H54 (cell line): ENCODE data around the gene ALK.

Source experiments
- DNase-seq: peaks from one replicate; pipeline ENCODE4 v3.0.0; 2011; ENCODE audit warnings: low spot score, mixed read lengths; ENCODE audit not compliant: insufficient read length
- FAIRE-seq: peaks from 3 replicates; lab custom pipeline; 2011; peaks lifted over from hg19 to GRCh38; lab: Jason Lieb, UNC
- POLR2A ChIP-seq: IDR thresholded peaks from 2 replicates; pipeline ENCODE4 v1.6.1; 2011; ENCODE audit warnings: low read depth, mild to moderate bottlenecking, low read length

ALK gene

DNA sequence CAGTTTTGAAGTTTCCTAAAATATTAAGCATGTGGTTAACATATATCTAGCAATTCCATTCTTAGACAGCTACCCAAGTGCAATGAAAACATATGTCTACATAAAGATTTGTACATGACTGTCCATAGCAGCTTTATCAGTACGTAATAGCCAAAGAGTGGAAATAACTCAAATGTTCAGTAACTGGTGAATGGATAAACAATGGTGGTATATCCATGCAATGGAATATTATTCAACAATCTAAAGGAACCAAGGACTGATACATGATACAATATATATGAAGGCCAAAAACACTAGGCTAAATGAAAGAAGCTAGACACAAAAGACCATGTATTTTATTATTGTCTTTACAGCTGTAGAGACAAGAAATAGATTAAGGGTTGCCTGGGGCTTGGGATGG, 361.4 kb downstream of the ALK start:
- no peak for DNase-seq
- FAIRE-seq = no peak
- TF ChIP-seq POLR2A = no peak

GRCh38 chr2:29559578-29559977, 361.8 kb downstream of the ALK start:
- no peak for TF ChIP-seq POLR2A
- FAIRE-seq (no peak), DNase-seq (no peak)

DNA sequence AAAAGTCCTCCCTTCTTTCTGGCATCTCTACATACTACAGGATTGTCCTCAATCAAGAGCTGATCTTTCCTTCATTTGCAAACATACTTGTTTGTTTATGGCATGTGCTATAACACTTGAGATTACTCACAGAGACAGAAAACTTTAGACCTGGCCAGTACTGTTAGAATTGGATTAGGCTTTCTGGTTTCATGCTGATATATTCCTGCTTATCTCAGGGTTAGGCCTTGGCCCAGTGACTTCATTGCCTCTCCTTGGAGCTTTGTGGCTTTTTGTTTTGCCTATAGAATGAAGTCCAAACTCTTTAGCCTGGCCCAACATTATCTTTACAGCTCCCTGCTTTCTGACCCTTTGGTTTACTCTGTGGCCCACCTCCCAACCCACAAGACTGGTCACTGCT, 363.3 kb downstream of the ALK start:
- DNase-seq (no peak), FAIRE-seq (no peak)
- TF ChIP-seq POLR2A = no peak

DNA sequence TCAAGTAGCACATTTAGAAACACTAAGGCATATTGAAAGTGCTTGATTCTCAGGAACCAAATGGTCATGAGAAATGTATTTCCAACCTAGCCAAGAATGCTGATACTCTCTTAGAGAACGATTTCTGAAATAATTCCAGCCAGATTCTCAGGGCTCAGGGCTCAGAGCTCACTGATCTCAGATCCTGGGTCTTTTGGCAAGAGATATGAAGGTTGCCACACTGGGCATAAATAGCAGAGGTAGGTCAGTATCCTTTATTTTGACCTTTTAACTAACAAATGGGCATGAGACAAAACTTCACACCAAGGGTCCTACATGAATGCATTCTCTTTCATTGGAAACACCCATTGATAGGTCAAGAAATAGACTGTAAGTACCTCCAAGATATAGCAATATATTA, 364.1 kb downstream of the ALK start:
- TF ChIP-seq POLR2A = no peak
- FAIRE-seq = no peak
- no peak for DNase-seq

DNA sequence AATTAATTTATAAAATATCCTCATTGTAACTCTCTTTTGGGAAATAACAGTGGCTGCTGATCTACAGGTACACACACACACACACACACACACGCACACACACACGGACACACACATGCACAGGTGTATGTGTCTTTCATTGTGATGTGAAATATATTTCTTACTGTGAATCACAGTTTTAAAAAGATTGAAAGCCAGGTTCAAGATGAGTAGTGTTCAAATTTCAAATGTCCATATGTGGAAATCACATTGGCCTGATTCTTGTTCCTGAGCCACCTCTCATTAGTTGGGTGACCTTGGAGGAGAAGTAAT, 372.4 kb downstream of the ALK start:
- TF ChIP-seq POLR2A = no peak
- DNase-seq (no peak), FAIRE-seq (no peak)

DNA sequence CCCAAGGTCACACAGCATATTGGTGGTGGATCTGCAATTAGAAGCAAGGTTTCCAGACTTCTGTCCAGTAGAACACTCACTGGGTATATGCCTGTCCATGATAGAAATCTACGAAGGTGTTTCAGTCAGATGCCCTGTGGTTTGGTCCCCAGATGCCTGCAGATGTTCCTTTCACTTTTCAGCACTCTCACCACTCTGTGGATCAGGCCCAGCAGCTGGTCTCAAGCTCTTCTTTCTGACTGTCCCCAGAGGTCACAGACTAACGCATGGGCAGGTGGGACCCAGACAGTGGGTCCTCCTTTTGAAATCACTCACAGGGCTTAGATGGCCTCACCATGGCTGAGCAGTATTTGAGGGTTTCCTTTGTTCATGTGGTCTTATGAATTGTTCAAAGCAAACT, 376.5 kb downstream of the ALK start:
- DNase-seq (no peak), FAIRE-seq (no peak)
- no peak for TF ChIP-seq POLR2A

DNA sequence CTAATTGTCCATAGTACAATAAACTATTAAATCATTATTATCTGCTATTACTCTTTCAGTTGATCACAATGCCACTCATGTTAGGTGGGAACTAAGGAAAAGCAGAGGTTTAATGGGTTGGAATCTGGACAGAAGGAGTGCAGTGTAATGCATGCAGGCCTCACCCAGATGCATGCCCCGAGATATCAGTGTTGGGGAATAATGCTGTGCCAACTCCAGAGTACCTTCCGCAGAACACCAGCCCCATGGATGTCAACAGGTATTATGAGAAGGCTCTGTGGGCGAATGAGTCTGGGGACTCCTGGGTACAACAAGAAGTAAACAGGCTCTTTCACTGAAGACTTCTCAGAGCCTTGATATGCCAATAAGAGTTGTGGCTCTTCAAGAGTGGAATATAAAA, 377.4 kb downstream of the ALK start:
- FAIRE-seq (no peak), DNase-seq (no peak)
- TF ChIP-seq POLR2A = no peak

DNA sequence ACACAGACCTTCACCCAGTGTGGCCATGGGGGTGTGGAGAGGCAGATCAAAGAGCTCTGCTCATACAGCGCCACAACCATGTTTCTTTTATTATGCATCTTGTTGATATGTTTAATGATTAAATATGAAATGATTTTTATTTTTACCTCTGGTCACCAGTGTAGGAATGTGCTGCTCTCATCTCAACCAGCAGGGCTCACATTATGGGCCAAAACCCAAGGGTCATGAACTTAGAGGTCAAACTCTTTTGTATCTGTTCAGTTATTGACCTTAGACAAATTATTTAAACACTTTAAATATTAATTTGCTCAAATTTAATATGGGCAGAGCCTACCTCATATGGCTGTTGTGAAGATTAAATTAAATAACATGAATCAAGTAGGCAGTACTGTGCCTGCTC, 386.2 kb downstream of the ALK start:
- FAIRE-seq (no peak), DNase-seq (no peak)
- TF ChIP-seq POLR2A = no peak

GRCh38 chr2:29532436-29532835, 388.9 kb downstream of the ALK start:
- no peak for TF ChIP-seq POLR2A
- no peak for FAIRE-seq
- DNase-seq = no peak

- no peak for TF ChIP-seq POLR2A
- no peak for FAIRE-seq
- no peak for DNase-seq
Observed at GRCh38 chr2:29531626-29532025, 389.8 kb downstream of the ALK start.

DNA sequence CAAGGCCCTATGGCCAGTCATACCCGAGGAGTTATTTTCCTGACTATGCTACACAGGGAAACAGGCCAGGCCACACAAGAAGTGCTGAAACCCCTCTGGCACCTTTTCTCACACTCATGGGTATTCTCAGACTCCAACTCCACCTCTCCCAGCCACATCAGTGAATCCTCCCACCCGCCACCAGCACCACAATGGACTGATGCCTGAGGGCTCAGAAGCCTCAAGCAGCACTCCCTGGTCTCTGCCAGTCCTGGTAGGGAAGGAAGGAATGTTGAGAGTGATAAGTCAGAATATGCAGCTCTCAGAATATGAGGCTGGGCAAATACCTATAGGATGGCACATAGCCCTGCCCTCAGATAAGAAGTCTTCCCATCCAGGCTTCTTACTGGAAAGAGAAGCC, 391.1 kb downstream of the ALK start:
- DNase-seq (no peak), FAIRE-seq (no peak)
- no peak for TF ChIP-seq POLR2A

GRCh38 chr2:29528891-29529520, 392.4 kb downstream of the ALK start:
- FAIRE-seq (no peak), DNase-seq (no peak)
- TF ChIP-seq POLR2A = no peak

- DNase-seq (no peak), FAIRE-seq (no peak)
- TF ChIP-seq POLR2A = no peak
Observed at GRCh38 chr2:29528371-29528770, 393.0 kb downstream of the ALK start.

- DNase-seq = no peak
- no peak for TF ChIP-seq POLR2A
- FAIRE-seq = no peak
Observed at GRCh38 chr2:29527947-29528346, 393.4 kb downstream of the ALK start.

GRCh38 chr2:29526587-29527586, 394.5 kb downstream of the ALK start:
- TF ChIP-seq POLR2A = no peak
- FAIRE-seq (no peak), DNase-seq (no peak)
